T47D (cell line): ENCODE results near the gene GMIP.
A peak's percentile ranks its signal among the peaks of the same experiment; 100 is the strongest.
"Not testable (repeated sequence)": the region's sequence is repeated elsewhere in the genome, so short reads cannot be mapped to it uniquely, and the experiment has no call there.

Source experiments
- DNase-seq, 2 experiments: peaks; one replicate each; pipeline versions ENCODE4 v3.0.0 to v3.0.0-alpha.2; 2011 to 2012; ENCODE audit warnings: low read depth in 1 of 2, low spot score in 1 of 2
- JUND ChIP-seq: IDR thresholded peaks from 2 replicates; pipeline ENCODE4 v1.6.1; 2012; ENCODE audit warnings: low read depth
- in situ Hi-C: cut with HindIII; loops from 2 replicates; pipeline ENCODE4 v1.10.0; 2016; ENCODE audit warnings: low sequenced_read_pairs, low pct_unique_long_range_greater_than_20kb

GMIP gene

DNA sequence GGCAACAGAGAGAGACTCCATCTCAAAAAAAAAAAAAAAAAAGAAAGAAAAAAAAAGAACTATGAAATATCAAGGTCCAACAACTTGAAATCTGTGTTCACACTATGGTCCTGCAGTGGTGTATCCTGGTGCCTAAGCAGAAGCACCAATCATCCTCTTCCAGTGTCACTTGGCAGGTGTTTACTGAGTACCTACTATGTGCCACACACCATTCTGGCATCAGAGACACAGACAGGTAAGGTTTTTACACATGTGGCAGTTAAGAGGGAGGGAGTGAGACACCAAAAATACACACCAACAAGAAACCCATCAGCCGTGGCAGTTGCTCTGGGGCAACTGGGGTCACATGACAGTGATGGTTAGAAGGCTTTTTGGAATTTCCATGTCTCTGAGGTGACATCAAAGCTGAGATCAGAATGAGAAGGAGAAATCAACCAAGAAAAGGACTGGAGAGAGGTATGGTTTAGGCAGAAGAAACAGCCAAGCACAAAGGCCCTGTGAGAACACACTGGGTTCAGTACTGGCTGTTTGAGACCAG, 42.6 kb downstream of the GMIP start:
- no peak for DNase-seq
- no peak for TF ChIP-seq JUND
- in situ Hi-C loops, result no loop called here

DNA sequence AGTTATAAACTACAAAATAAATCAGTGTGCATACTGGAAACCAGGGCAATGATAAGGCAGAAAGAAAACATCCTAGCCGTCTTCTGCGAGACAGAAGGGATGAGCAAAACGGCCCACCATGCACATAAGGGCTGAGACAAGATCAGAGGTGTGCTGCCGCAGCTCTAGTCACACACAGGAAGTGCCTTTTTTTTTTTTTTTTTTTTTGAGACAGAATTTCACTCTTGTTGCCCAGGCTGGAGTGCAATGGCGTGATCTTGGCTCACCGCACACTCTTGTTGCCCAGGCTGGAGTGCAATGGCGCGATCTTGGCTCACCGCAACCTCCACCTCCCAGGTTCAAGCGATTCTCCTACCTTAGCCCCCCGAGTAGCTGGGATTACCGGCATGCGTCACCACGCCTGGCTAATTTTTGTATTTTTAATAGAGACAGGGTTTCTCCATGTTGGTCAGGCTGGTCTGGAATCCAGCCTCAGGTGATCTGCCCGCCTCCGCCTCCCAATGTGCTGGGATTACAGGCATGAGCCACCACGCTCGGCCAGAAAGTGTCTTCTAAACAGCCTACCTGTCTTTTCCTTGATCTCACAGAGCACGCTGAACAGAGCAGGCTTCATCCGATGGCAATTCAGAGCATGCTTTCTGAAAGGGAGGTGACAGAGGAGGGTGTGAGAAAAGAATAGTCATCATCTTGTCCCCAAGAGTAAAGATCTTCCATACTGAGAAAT, 44.6 kb downstream of the GMIP start:
- in situ Hi-C loops, DNase-seq: not testable (repeated sequence)

DNA sequence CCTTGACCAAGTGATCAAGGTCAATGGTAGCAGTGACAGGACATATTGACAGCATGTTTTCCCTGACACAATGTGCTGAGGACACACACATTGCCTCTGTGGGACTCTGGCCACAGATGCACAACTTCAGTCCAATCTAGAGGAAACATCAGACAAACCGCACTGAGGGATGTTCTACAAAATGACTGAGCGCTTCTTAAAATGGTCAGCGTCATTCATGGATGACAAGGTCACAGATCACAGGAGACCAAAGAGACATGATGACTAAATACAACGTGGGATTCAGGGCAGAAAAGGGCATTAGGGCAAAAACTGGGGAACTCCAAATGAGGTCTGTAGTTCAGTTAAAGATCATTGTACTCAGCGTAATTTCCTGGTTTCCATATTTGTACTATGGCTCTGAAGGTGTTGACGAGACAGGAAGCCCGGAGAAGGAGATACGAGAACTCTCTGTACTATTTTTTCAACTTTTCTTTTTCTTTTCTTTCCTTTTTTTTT, 45.6 kb downstream of the GMIP start:
- TF ChIP-seq JUND, result no peak
- in situ Hi-C loops, result no loop called here
- DNase-seq, result no peak

DNA sequence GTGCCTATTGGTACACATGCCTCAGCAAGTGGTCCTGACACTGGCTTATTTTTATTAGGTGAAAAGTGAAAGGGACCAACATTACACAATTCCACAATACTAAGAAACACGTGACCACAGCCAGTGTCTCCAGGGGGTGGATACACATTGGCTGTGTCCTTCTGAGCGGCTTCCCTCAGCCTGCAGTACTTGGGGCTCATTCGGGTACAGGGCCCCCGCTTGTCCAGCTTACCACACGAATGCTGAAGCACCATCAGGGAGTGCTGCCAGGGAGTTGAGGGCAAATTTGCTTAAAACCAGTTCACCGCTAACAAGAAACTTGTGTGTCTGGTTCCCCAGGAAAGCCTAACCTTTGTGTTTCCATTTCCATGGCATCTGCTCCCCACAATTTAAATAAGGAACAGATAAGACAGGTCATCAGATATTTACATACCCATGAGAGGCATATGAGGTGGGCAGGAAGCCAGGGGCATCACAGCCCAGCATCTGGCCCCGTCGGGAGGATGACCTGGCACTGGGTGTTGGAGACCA, 48.2 kb downstream of the GMIP start:
- peak; percentile 28 to 71 for DNase-seq
- in situ Hi-C loops, result no loop called here
- TF ChIP-seq JUND, result no peak

DNA sequence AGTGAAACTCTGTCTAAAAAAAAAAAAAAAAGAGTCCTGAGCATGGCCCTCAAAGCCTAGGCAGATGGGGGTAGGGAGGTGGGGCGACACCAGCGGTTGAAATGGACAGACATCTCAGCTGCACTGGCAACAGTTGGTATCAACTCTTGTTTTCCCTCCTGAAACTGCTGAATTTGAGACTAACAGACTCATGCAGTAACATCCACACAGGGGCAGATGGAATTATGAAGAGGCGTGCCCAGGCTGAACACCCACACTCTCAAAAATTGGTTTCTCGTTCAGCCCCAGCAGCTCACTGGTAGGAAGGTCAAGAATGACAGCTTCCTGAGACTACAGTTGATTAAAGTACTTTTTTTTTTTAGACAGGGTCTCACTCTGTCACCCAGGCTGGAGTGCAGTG, 49.1 kb downstream of the GMIP start:
- TF ChIP-seq JUND, result no peak
- in situ Hi-C loops, result no loop called here
- DNase-seq, result no peak

DNA sequence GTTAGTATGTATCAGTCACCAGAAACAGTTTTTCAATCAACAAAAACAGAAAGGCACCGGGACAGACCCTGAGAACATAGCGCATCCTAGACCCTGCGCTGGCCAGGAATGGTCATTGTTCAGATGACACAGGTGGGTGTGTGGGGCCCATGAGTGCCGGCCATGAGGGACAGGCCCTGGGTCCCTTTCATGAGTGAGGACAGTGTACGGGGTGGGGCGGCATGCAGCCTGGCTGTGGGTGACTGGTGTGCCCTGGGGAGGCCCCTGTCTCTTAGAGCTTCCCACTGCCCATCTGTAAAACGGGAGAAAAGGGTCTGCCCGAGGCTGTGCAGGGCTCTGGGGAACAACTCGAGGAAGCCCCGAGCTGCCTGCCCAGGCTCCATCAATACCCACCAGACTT, 50.8 kb downstream of the GMIP start:
- no peak for DNase-seq
- no peak for TF ChIP-seq JUND
- in situ Hi-C loops, result no loop called here

DNA sequence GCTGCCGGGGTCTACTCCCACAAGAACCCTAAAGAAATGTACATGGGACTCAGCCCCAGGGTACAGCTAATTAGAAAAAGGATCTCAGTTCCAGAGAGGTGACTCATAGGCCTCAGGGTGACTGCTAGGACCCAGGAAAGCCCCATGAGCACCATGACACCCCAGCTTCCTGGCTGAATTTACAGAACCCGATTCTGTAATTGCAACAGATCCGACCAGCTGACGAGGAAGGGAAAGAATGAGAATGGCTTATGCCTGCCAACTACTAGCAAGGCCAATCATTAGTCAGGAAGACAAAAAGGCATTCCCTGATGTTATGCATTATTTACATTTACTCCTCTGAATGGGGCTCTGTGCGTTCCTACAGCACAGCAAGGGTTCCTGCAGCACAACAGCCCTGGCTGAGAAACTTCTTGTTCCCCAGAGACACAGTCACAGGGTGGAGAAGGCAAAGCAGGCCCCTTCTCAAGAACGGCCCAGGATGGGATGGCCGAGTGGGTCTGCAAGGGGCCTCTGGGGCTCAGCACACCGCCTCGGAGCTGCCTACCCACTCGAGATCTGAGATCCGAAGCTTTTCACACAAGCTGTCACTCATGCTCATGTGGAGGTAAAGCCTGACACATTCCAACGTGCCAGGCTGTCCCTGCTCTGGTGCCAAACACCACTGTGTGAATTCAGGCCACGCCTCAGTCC, 52.2 kb downstream of the GMIP start:
- in situ Hi-C loops, result no loop called here
- TF ChIP-seq JUND, result no peak
- peak; percentile 31 to 66 for DNase-seq

DNA sequence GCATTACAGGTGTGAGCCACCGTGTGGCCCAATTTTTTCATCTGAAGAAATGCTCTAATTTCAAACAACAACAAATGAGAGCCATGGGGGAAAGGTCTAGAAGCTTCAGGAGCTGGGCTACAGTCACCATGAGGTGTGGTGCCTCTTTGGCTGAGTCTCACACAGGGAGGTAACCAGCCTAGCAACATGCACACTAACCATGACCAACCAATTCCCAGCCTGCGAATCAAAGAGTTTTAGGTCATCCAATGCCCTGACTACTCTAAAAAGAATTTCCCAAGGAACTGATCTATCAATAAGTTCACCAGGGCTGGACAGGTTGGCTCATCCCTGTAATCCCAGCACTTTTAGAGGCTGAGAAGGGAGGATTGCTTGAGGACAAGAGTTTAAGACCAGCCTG, 54.9 kb downstream of the GMIP start:
- in situ Hi-C loops, result no loop called here
- TF ChIP-seq JUND, result no peak

DNA sequence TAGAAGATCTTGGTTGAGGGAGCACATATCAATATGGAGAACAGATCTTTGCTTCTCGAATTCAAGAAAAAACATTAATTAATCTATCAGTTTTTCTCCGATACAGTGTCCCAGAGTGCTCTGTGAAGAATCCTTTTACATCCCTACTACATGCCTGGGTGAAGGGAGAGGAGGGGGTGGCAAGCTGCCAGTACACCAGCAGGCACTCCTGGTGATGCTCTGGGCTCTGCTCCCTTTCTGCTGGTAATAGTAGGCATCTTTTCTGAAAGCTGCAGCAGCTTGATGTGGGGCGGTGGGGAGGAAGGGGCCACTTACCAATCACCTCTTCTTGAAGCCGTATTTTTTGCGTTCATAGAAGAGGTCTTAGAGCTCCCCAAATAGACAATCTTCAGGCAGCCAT, 55.7 kb downstream of the GMIP start:
- in situ Hi-C loops, result no loop called here
- no peak for TF ChIP-seq JUND
- DNase-seq, result no peak

More for the DNA sequence above, 54.9 kb downstream of the GMIP start:
- no peak for DNase-seq

DNA sequence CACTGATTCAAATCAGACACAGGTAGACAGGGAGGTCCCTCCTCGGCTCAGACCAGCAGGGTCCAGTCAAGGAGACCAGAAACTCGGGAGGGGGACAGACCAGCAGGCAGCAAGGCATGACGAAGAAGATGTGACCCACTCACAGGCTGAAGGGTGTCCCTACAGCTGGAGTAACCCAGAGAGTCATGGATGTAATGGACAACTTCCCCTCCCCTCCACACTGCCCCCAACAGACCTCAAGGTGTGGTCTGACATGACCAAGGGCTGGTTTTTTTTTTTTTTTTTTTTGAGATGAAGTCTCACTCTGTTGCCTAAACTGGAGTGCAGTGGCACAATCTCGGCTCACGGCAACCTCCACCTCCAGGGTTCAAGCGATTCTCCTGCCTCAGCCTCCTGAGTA, 59.1 kb downstream of the GMIP start:
- TF ChIP-seq JUND, result no peak
- no peak for DNase-seq
- in situ Hi-C loops, result no loop called here

DNA sequence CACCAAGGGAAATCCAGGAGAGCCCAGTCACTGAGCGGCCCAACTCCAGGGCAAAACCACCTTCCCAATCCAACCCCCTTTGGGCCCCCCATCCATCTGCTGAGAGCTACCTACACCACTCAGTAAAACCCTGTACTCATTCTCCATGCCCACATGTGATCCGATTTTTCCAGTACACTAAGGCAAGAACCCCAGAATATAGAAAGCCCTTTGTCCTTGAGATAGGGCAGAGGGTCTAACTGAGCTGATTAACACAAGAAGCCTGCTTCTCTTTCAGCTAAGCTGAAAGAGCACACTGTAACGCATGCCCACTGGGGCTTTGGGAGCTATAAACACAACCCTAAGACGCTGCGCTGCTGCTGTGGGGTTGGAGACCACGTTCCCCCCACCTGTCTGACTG, 61.0 kb downstream of the GMIP start:
- in situ Hi-C loops, result no loop called here
- TF ChIP-seq JUND, result no peak
- DNase-seq, result no peak

DNA sequence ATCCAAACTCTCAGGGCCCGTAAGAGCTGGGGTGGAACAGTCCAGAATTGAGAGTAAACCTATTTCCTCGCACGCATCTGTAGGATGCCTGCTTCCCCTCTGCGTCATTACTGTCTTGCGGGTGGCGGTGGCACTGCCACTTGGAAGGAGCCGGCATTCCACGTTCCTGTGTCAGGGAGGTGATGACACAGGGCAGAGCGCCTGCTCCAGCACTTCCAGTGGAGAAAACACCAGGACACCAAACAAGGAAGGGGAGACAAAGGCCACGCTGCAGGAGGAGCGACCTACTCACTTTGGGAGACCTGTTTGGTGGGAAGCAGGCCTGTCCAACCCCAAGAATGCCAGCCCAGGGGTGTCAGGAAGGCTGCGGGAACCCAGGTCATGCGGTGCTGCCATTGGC, 62.1 kb downstream of the GMIP start:
- no peak for DNase-seq
- in situ Hi-C loops, result no loop called here
- TF ChIP-seq JUND, result no peak

DNA sequence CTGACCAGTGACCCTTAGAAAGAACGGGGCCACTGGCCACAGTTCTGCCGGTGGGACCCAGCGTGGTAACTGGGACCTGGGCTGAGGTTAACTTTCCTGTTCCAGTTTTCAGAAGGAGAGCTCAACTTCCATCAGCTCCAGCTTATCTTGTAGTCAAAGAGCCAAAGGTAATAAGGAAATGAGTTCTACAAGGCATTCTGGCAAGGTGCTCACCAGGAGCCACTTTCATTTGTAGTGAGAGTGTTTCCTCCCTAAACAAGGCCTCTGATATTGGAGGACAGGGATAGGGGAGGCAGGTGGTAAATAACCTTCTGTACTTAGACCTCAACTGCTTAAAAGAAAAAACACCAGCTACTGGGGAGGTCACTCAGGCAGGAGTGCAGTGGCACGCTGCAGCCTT, 63.0 kb downstream of the GMIP start:
- in situ Hi-C loops, result no loop called here
- no peak for TF ChIP-seq JUND
- no peak for DNase-seq
